Measurements from ENCODE around the gene PANK4.

PANK4 gene

GRCh38 chr1:2544093-2544874 lies 17.9 kb upstream of the PANK4 start:
- DNase-seq: no peak

- DNase-seq: no peak
These were observed 17.2 kb upstream of the PANK4 start for GRCh38 chr1:2543543-2544092.

GRCh38 chr1:2542246-2542915 lies 16.0 kb upstream of the PANK4 start:
- DNase-seq: no peak

- DNase-seq: no peak
These were observed 15.3 kb upstream of the PANK4 start for GRCh38 chr1:2541619-2542245.

- no peak for DNase-seq
These were observed 14.6 kb upstream of the PANK4 start for GRCh38 chr1:2540816-2541492.

GRCh38 chr1:2539312-2539907 lies 13.0 kb upstream of the PANK4 start:
- peak; percentile 6 to 48 (median 18) for DNase-seq

GRCh38 chr1:2538872-2539271 lies 12.5 kb upstream of the PANK4 start:
- DNase-seq: no peak

- no peak for DNase-seq
These were observed 12.0 kb upstream of the PANK4 start for GRCh38 chr1:2538376-2538775.

GRCh38 chr1:2537784-2538115 lies 11.4 kb upstream of the PANK4 start:
- no peak for DNase-seq

- DNase-seq: no peak
These were observed 9.6 kb upstream of the PANK4 start for GRCh38 chr1:2535981-2536380.

- DNase-seq: no peak
These were observed 9.1 kb upstream of the PANK4 start for GRCh38 chr1:2535455-2535854.

GRCh38 chr1:2534687-2535441 lies 8.5 kb upstream of the PANK4 start:
- no peak for DNase-seq

- no peak for DNase-seq
These were observed 7.9 kb upstream of the PANK4 start for GRCh38 chr1:2534315-2534686.

- DNase-seq: no peak
These were observed 7.0 kb upstream of the PANK4 start for GRCh38 chr1:2533365-2533764.

- no peak for DNase-seq
These were observed 6.2 kb upstream of the PANK4 start for GRCh38 chr1:2532485-2533160.

GRCh38 chr1:2530513-2531361 lies 4.3 kb upstream of the PANK4 start:
- DNase-seq: no peak

- peak in 2 of 3 donors; percentile 22 to 55 for DNase-seq
These were observed 3.6 kb upstream of the PANK4 start, which contains the start of gene HES5 for GRCh38 chr1:2529784-2530512. HES5 (minus strand) TSS chr1:2530263; CDS start chr1:2530164, 99 bp downstream.

GRCh38 chr1:2528966-2529783 lies 2.8 kb upstream of the PANK4 start:
- DNase-seq: peak; percentile 58 to 82 (median 62)

- no peak for DNase-seq
These were observed 2.2 kb upstream of the PANK4 start for GRCh38 chr1:2528611-2528965.

Data from suppressor macrophage treated with lipopolysaccharide for 1 hour (primary cell).